NT2/D1 (cell line): ENCODE results near the gene THEM4.

Experiments used
- YY1 ChIP-seq: IDR thresholded peaks from 2 replicates; pipeline ENCODE4 v1.6.1; 2011; ENCODE audit not compliant: insufficient read length, insufficient read depth
- ZNF274 ChIP-seq: IDR thresholded peaks from 2 replicates; pipeline ENCODE4 v1.6.1; 2011; ENCODE audit warnings: mild to moderate bottlenecking, low read depth, low read length

GRCh38 chr1:151914076-151914475, 4.8 kb upstream of the THEM4 start:
- TF ChIP-seq ZNF274 (no peak), YY1 (no peak)
